H9 (cell line): ENCODE results near the gene ST6GALNAC3. TPM values are rescaled to one million over a fixed set of nuclear protein-coding genes. Genes with fewer than 3 reads are reported as not detected.

Experiments used
- DNase-seq: peaks from one replicate; pipeline ENCODE4 v3.0.0-alpha.2; 2017
- H2AFZ ChIP-seq: one replicate; pipeline ENCODE4 v1.6.1; 2013; ENCODE audit warnings: mild to moderate bottlenecking, low read length, control low read depth, moderate library complexity
- H2AK5ac ChIP-seq: 2 replicates; pipeline ENCODE4 v1.6.1; 2013; ENCODE audit warnings: low read length, control low read depth, mixed read lengths; ENCODE audit not compliant: insufficient read length
- H2BK120ac ChIP-seq: one replicate; pipeline ENCODE4 v1.6.1; 2013; ENCODE audit warnings: low read depth, mild to moderate bottlenecking, low read length, control low read depth, inconsistent platforms; ENCODE audit not compliant: poor library complexity, severe bottlenecking
- H2BK12ac ChIP-seq: 2 replicates; pipeline ENCODE4 v1.6.1; 2013; ENCODE audit warnings: low read length, control low read depth, mixed read lengths, low read depth; ENCODE audit not compliant: insufficient read length
- H2BK15ac ChIP-seq: 2 replicates; pipeline ENCODE4 v1.6.1; 2013; ENCODE audit warnings: low read depth, low read length, control low read depth
- H2BK20ac ChIP-seq: one replicate; pipeline ENCODE4 v1.6.1; 2013; ENCODE audit warnings: low read depth, mild to moderate bottlenecking, low read length, control low read depth, inconsistent platforms; ENCODE audit not compliant: poor library complexity, severe bottlenecking
- H2BK5ac ChIP-seq: 2 replicates; pipeline ENCODE4 v1.6.1; 2013; ENCODE audit warnings: low read length, control low read depth, mixed read lengths; ENCODE audit not compliant: insufficient read length
- H3K14ac ChIP-seq: 2 replicates; pipeline ENCODE4 v1.6.1; 2013; ENCODE audit warnings: low read length, control low read depth; ENCODE audit not compliant: insufficient read depth
- H3K18ac ChIP-seq: 2 replicates; pipeline ENCODE4 v1.6.1; 2013; ENCODE audit warnings: low read depth, mild to moderate bottlenecking, mixed read lengths, low read length, control low read depth; ENCODE audit not compliant: insufficient read length
- H3K23ac ChIP-seq: 2 replicates; pipeline ENCODE4 v1.6.1; 2013; ENCODE audit warnings: low read length, control low read depth, mixed read lengths, low read depth; ENCODE audit not compliant: insufficient read length
- H3K23me2 ChIP-seq: 2 replicates; pipeline ENCODE4 v1.6.1; 2013; ENCODE audit warnings: low read depth, mild to moderate bottlenecking, mixed read lengths, low read length, control low read depth; ENCODE audit not compliant: insufficient read length, poor library complexity, severe bottlenecking
- H3K27ac ChIP-seq: 2 replicates; pipeline ENCODE4 v1.5.1; 2013; ENCODE audit warnings: low read length, control low read depth, mixed read lengths, low read depth; ENCODE audit not compliant: insufficient read length
- H3K27me3 ChIP-seq: 2 replicates; pipeline ENCODE4 v1.6.1; 2013; ENCODE audit warnings: low read length, control low read depth, inconsistent platforms; ENCODE audit not compliant: insufficient read depth
- H3K4ac ChIP-seq: 2 replicates; pipeline ENCODE4 v1.6.1; 2013; ENCODE audit warnings: low read depth, mild to moderate bottlenecking, control low read depth, inconsistent platforms, low read length, moderate library complexity
- H3K4me1 ChIP-seq: 2 replicates; pipeline ENCODE4 v1.6.1; 2013; ENCODE audit warnings: low read length, control low read depth, inconsistent platforms; ENCODE audit not compliant: insufficient read depth
- H3K4me2 ChIP-seq: 2 replicates; pipeline ENCODE4 v1.6.1; 2013; ENCODE audit warnings: low read length, control low read depth, mixed read lengths; ENCODE audit not compliant: insufficient read length, insufficient read depth
- H3K56ac ChIP-seq: 2 replicates; pipeline ENCODE4 v1.6.1; 2013; ENCODE audit warnings: low read depth, mild to moderate bottlenecking, mixed read lengths, low read length, control low read depth; ENCODE audit not compliant: insufficient read length
- H3K79me1 ChIP-seq: 2 replicates; pipeline ENCODE4 v1.6.1; 2013; ENCODE audit warnings: low read depth, mild to moderate bottlenecking, moderate library complexity, low read length, control low read depth, inconsistent platforms; ENCODE audit not compliant: insufficient read depth, poor library complexity, severe bottlenecking
- H3K79me2 ChIP-seq: 2 replicates; pipeline ENCODE4 v1.6.1; 2013; ENCODE audit warnings: low read length, control low read depth, inconsistent platforms; ENCODE audit not compliant: insufficient read depth
- H3K9ac ChIP-seq: 2 replicates; pipeline ENCODE4 v1.6.1; 2013; ENCODE audit warnings: low read length, control low read depth, mixed read lengths; ENCODE audit not compliant: insufficient read length; ENCODE audit errors: extremely low read depth
- H3K9me3 ChIP-seq: one replicate; pipeline ENCODE4 v1.6.1; 2013; ENCODE audit warnings: low read depth, low read length, inconsistent platforms; ENCODE audit not compliant: control insufficient read depth
- H3T11ph ChIP-seq: one replicate; pipeline ENCODE4 v1.6.1; 2013; ENCODE audit warnings: mild to moderate bottlenecking, low read length, control low read depth, inconsistent platforms
- H4K20me1 ChIP-seq: one replicate; pipeline ENCODE4 v1.6.1; 2013; ENCODE audit not compliant: control insufficient read depth, insufficient read length, insufficient read depth
- H4K5ac ChIP-seq: 2 replicates; pipeline ENCODE4 v1.6.1; 2013; ENCODE audit warnings: low read depth, mild to moderate bottlenecking, mixed read lengths, low read length, control low read depth; ENCODE audit not compliant: insufficient read length
- H4K8ac ChIP-seq: replicated peaks from 2 replicates; pipeline ENCODE4 v1.6.1; 2013; ENCODE audit warnings: low read length, control low read depth, mixed read lengths, low read depth; ENCODE audit not compliant: insufficient read length
- H4K91ac ChIP-seq: 2 replicates; pipeline ENCODE4 v1.6.1; 2013; ENCODE audit warnings: low read depth, mild to moderate bottlenecking, moderate library complexity, mixed read lengths, low read length, control low read depth; ENCODE audit not compliant: insufficient read length
- H3K27ac Mint-ChIP-seq, 3 experiments: 2 replicates in 2 of 3; 3 replicates in 1 of 3; pipeline ENCODE4 v1.8.0; 2020 to 2021; ENCODE audit warnings: mixed read lengths in 3 of 3, mild to moderate bottlenecking in 1 of 3, moderate library complexity in 1 of 3
- H3K27me3 Mint-ChIP-seq: 2 replicates; pipeline ENCODE4 v1.8.0; 2021; ENCODE audit warnings: low read depth, mild to moderate bottlenecking, moderate library complexity, mixed read lengths
- H3K36me3 Mint-ChIP-seq, 3 experiments: 2 replicates in 2 of 3; 3 replicates in 1 of 3; pipeline ENCODE4 v1.8.0; 2020 to 2021; ENCODE audit warnings: low read depth in 3 of 3, mixed read lengths in 3 of 3; ENCODE audit not compliant: insufficient read depth in 1 of 3
- H3K4me1 Mint-ChIP-seq, 2 experiments: 2 replicates each; pipeline ENCODE4 v1.8.0; 2020; ENCODE audit warnings: mixed read lengths in 2 of 2
- H3K4me3 Mint-ChIP-seq, 2 experiments: 2 replicates in 1 of 2; 3 replicates in 1 of 2; pipeline ENCODE4 v1.8.0; 2020 to 2021; ENCODE audit warnings: mild to moderate bottlenecking in 2 of 2, mixed read lengths in 2 of 2, moderate library complexity in 1 of 2
- H3K9me3 Mint-ChIP-seq, 2 experiments: 2 replicates in 1 of 2; 3 replicates in 1 of 2; pipeline ENCODE4 v1.8.0; 2020; ENCODE audit warnings: mild to moderate bottlenecking in 2 of 2, mixed read lengths in 2 of 2, moderate library complexity in 1 of 2
- WGBS: extraction: QIAGEN DNeasy Blood & Tissue Kit; methylation state at CpG from one replicate; pipeline ENCODE4 v1.1.7; 2013; ENCODE audit warnings: missing lambda C conversion rate, low lambda C conversion rate, mixed read lengths; ENCODE audit not compliant: insufficient read length; ENCODE audit errors: extremely low coverage; 5-methylcytosine and 5-hydroxymethylcytosine counted together
- total RNA-seq: library from RNA; stranded (reverse); gene quantifications from 2 replicates; pipeline ENCODE4 v1.2.1, GENCODE V29; 2021
- TF ChIP-seq, protein P1 (sequence below): fragments of 200-600 bp; sonication (generic); conservative IDR thresholded peaks from 3 replicates; pipeline ENCODE4 v1.8.0; 2021; ENCODE audit warnings: antibody characterized with exemption, mild to moderate bottlenecking

Gene ST6GALNAC3
- total RNA-seq, 1 experiment from 2014 or later: 11.2 TPM

DNA sequence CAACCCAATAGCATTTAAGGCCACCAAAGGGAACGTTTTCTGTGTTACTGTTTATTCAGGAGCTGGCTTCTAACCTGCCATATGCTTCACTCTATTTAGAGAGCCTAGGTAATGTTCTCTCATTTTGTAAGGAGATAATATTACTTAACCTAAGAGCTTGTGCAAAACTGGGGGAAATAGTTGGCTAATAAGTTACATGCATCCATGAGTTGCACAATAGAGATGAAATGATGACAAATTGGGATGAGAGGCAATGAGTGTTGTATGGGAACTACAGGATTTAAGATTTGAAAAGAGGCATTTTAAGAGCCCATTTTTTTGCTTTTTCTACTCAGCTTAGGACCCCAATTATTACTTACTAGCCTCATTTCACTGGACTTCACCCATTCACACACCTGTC is 151.0 kb downstream of the ST6GALNAC3 start:
- no peak overlapping the region for H3K56ac ChIP-seq
- no peak overlapping the region for H4K5ac ChIP-seq
- H2AFZ ChIP-seq: no peak overlapping the region
- TF ChIP-seq, protein P1, sequence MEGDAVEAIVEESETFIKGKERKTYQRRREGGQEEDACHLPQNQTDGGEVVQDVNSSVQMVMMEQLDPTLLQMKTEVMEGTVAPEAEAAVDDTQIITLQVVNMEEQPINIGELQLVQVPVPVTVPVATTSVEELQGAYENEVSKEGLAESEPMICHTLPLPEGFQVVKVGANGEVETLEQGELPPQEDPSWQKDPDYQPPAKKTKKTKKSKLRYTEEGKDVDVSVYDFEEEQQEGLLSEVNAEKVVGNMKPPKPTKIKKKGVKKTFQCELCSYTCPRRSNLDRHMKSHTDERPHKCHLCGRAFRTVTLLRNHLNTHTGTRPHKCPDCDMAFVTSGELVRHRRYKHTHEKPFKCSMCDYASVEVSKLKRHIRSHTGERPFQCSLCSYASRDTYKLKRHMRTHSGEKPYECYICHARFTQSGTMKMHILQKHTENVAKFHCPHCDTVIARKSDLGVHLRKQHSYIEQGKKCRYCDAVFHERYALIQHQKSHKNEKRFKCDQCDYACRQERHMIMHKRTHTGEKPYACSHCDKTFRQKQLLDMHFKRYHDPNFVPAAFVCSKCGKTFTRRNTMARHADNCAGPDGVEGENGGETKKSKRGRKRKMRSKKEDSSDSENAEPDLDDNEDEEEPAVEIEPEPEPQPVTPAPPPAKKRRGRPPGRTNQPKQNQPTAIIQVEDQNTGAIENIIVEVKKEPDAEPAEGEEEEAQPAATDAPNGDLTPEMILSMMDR: no peak
- Mint-ChIP-seq H3K9me3 (no peaks in the 10 kb centered on the region), H3K4me1 (peaks cover 55 to 59% of the 10 kb centered on the region in 2 experiments), H3K36me3 (0 out of 7 replicates have a peak, but pooled peaks cover 0 to 3% (median 0%) of the 10 kb centered on the region in 3 experiments), H3K27ac (no peak overlapping the region), H3K4me3 (no peak overlapping the region), H3K27me3 (no peaks in the 10 kb centered on the region)
- H3K79me2 ChIP-seq: no peaks in the 10 kb centered on the region
- no peak overlapping the region for H3K23ac ChIP-seq
- no peak overlapping the region for H4K8ac ChIP-seq
- H3K9ac ChIP-seq: no peak overlapping the region
- H2BK12ac ChIP-seq: no peak overlapping the region
- H3K4me1 ChIP-seq: peaks cover 12% of the 10 kb centered on the region
- no peak overlapping the region for H4K91ac ChIP-seq
- H3K4ac ChIP-seq: no peak overlapping the region
- H2BK5ac ChIP-seq: no peak overlapping the region
- H3K18ac ChIP-seq: no peak overlapping the region
- H2AK5ac ChIP-seq: no peak overlapping the region
- H3K14ac ChIP-seq: no peak overlapping the region
- no peaks in the 10 kb centered on the region for H4K20me1 ChIP-seq
- no CpG with 5 or more reads among the region's 1 CpG for WGBS
- no peak overlapping the region for H2BK15ac ChIP-seq
- H3K9me3 ChIP-seq: no peaks in the 10 kb centered on the region
- H3T11ph ChIP-seq: no peak overlapping the region
- DNase-seq: no peak
- no peaks in the 10 kb centered on the region for H3K27me3 ChIP-seq
- H2BK120ac ChIP-seq: no peak overlapping the region
- no peak overlapping the region for H3K27ac ChIP-seq
- H3K79me1 ChIP-seq: no peaks in the 10 kb centered on the region
- no peaks in the 10 kb centered on the region for H3K23me2 ChIP-seq
- no peak overlapping the region for H3K4me2 ChIP-seq
- no peak overlapping the region for H2BK20ac ChIP-seq
